NCI-H1417 treated with DMSO at 0.1 percent for 48 hours (cell line): Measurements from ENCODE around the gene TMEM272.

Source experiments
- DNase-seq: peaks from one replicate; lab custom pipeline; 2025; lab: John Stamatoyannopoulos, UW

The TMEM272 gene

DNA sequence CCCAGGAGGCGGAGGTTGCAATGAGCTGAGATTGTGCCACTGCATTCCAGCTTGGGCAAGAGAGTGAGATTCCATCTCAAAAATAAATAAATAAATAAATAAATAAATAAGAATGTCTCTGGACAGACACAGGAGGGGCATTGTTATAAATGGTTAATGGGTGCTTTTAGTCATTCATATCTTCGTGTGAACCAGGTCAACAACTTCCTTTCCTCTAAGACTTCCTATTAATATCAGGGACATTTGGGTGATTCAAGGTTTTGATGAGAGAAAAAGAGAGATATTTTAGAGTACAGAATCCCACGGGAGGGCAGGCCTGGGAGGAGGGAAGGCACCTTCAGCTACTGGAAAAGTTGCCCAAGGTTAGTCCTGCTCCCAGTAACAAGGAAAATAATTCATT, 64.9 kb downstream of the TMEM272 start:
- no peak for DNase-seq

GRCh38 chr13:51778392-51778791, 66.6 kb downstream of the TMEM272 start:
- no peak for DNase-seq

GRCh38 chr13:51777921-51778320, 67.1 kb downstream of the TMEM272 start:
- DNase-seq = no peak

DNA sequence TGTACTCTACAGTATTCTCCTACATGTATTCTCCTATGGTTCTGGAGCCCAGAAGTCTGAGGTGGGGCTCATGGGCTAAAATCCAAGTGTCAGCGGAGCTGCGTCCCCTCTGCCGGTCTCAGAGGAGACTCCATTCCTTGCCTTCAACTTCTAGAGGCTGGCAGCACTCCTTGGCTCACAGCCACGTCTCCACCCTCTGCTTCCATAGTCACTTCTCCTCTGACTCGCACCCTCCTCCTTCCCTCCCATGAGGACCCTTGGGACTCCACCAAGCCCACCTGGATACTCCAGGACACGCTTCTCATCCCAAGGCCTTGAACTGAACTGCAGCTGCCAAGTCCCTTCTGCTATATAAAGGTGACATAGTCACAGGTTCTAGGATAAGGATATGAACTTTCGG, 68.8 kb downstream of the TMEM272 start:
- DNase-seq = no peak

GRCh38 chr13:51773515-51773914, 71.5 kb downstream of the TMEM272 start:
- no peak for DNase-seq

GRCh38 chr13:51772781-51773180, 72.2 kb downstream of the TMEM272 start:
- DNase-seq = no peak

DNA sequence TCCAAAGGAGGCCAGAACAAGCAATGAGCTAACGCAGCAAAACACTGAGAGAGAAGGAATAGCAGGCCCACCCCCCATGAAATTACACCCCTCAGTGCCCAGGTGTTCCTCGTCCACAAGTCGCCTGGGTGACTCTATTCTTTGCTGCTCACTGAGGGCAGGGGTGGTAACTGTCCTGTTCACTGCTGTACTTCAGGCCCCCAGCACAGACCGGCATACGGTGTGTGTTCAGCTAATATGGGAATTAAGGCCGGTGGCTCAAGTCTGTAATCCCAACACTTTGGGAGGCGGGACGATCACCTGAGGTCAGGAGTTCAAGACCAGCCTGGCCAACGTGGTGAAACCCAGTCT, 72.9 kb downstream of the TMEM272 start:
- no peak for DNase-seq

DNA sequence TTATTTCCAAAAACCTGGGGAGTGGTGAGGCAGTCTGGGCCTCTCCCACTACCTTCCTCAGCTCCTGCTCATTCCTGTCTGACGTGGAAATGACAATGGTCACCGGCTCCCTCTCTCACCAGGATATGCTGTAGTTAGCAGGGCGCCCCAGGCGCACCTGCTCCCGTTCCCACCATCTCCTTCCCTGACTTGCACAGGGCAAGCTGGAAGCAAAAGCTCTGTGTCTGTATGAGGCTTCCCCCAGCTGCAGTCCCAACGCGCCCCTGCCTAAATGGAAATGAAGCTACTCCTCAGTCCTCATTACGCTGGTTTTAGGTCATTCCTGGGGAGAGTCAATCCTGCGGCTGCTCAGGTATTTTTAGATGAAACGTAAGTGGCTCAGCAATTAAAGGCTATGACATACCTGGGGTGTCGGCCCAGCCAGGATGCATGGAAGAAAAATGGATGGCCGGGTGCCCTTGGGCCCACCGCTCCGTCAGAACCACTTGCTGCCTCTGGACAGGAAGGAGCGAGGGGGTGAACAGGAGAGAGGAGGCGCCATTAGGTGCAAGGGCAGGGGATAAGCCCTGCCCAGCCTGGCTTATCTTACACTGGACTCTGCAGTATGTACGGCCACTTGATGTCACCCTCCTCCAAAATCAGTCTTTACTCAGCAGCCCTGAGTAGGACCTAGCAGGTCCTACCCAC, 73.4 kb downstream of the TMEM272 start:
- no peak for DNase-seq

DNA sequence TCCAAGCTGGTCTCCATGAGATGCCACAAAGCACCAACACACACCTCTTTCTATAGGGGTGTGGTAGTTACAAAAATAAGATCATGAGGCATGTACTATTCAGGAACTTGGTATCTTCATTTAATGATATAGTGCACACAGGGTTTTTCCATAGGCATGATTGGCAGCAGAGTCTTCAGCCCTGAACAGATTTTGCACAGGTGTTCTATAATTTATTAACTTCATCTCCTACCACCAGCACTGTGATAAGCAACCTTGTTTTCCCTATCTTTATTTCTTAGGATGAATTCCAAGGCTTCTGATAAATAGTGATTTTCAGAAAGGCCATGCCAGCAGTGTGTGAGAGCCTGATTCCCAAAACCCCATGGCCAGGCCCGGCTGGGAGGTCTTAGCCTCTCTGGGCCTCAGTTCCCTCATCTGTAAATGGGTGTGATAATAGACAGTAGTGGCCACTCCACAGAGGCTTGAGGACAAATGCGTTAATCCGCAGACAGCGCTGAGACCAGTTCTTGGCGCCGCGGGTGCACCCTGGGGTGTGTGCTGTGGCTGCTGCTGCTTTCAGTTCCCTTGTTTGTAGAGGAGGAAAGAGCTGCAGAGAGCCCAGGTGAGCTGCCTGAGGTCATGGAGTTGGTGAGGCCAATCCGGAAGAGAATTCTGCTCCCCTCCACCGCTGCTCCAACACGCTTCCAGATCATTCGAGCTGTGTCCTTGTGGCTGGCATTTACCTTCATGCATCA, 74.1 kb downstream of the TMEM272 start:
- no peak for DNase-seq

- no peak for DNase-seq
Measured at GRCh38 chr13:51770160-51770559, 74.8 kb downstream of the TMEM272 start.

GRCh38 chr13:51769455-51770127, 75.4 kb downstream of the TMEM272 start:
- DNase-seq = no peak

- no peak for DNase-seq
Measured at GRCh38 chr13:51768976-51769375, 76.0 kb downstream of the TMEM272 start.

GRCh38 chr13:51768378-51768921, 76.5 kb downstream of the TMEM272 start:
- no peak for DNase-seq

DNA sequence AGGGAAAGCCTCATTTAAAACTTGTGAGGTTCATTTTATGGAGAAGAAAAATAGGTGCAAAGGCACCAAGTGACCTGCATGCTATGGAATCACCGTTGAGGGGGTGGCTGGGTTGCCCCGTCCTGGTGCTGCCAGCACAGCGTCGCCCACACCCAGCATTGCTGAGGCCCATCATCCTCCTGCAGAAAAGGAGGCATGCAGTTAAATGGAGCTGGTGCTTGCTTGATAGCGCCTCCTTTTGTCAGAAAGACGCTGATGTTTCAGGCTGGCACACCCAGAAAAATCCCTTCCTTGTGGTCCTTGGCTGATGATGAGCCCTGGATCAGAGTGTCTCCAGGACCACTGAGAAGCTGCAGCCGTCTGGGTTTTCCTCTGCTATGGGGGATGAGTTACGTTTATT, 77.9 kb downstream of the TMEM272 start:
- DNase-seq = no peak

DNA sequence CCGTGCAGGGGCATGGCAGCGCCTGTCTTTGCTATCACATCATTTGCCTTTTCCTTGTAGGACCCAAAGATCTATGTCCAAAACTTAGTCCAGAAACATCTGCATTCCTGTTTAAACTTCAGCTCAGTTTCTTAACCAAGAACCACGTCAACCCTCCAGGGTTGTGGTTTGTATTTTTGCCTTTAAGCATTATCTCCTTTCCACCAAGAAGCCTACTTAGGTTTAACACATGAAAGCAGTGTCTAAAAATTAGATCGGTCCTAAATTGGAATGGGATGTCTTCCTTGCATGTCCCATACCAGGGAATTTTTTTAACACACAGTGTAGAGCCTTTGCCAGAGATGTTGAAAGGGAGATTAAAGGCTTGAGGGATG, 79.8 kb downstream of the TMEM272 start:
- DNase-seq = no peak

DNA sequence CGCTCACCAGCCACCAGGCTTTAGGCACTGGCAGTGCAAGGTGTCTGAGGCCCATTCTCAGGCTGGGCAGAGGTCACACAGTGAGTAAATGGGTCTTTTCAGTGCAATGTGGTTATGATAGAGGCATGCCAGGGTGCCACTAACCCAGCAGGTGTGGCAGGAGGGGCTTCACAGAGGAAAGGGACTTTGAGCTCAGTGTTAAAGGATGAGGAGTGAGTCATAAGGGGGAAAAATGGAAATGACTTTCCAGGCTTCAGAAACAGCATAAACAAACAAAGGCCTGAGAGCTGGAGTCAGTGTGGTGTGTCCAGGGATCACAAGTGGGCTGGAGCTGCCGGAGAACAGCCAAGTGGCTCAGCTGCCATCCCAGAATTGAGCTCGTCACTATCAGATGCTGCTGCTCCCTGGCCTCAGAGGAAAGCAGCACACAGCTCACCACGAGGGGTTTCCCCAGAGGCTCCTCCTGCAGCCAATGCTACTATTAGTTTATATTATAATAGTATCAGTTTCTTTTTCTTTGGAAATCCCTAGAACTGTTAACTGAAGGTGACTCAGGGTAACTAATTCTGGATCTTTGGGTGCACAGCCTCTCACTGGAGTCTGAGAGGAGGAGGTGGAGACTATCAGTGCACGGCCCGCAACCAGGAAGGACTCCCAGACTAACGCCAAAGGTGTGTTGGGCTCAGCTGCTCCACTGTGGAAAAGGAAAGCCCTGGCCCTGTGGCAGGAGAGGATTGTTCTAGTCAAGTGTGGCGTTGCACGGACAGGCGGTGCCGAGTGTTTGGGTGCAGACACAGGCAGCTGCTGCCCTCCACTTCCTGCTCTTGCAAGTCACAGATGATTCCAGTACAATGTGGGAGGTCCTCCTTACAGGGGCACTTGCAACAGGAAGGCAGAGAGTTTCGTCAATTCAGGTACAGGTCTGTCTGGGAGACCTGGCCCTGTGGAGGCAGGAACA, 80.5 kb downstream of the TMEM272 start:
- no peak for DNase-seq

DNA sequence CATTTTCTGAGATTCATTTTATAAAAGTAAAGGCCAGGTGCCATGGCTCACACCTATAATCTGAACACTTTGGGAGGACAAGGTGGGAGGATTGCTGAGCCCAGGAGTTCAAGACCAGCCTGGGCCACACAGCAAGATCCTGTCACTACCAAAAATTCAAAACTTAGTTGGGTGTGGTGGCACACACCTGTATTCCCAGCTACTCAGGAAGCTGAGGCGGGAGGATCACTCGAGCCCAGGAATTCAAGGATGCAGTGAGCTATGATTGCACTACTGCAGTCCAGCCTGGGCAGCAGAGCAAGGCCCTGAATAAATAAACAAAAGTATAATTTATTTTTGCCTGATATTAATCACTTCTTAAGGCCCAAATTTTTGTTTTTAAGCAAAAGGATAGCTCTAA, 81.5 kb downstream of the TMEM272 start:
- DNase-seq = no peak
